Stimulated activated CD8-positive, alpha-beta memory T cell treated with anti-CD3 and anti-CD28 coated beads, Interleukin-2, amount 100 ng/mL, for 1 hour (primary cell): ENCODE data around the gene RAPSN.

Source experiments
- DNase-seq, 2 donors: peaks; one replicate each; pipeline ENCODE4 v3.0.0-alpha.2; 2020; ENCODE audit warnings: low read depth in 2 of 2

RAPSN gene

DNA sequence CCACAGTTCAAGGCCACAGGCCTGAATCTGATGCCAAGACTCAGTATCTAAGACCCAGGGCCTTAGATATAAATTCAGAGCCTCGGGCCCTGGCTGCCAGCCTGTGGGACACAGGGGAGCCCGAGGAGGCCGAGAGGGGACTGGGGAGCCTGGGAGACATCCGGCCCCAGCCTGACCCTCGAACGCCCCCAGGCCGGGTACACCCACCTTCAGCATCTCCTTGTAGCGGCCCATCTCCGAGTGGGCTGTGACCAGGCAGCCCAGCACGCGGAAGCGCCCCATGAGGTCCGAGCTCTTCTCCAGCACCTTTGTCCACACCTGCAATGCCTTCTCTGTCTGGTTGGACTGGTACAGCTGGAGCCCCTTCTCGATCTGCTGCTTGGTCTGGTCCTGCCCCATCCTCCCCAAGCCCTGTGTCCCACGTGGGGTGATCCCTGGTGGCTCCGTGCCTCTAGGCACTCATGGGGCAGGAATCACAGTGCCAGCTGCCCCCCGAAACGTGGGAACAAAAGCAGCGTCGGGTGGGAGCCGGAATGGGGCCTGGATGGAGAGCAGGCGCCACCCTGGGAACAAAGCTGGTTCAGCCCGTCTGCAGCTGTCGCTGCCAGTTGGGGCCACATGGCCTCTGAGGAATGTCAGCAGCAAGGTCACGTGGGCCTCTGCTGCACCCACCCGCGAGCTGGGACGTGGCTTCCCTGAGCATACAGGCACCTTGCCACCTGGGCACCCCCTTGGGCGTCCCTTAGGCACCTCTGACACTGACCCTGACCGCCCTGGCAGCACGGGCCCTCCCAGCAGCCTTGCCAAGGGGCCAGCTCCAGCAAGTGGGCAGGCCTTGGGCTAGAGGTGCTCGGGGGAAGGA is at the start of gene RAPSN:
RAPSN (minus strand) TSS at position 571 of the 862 bp plus-strand sequence; CDS start at position 399, 172 bp downstream.
- DNase-seq: no peak

DNA sequence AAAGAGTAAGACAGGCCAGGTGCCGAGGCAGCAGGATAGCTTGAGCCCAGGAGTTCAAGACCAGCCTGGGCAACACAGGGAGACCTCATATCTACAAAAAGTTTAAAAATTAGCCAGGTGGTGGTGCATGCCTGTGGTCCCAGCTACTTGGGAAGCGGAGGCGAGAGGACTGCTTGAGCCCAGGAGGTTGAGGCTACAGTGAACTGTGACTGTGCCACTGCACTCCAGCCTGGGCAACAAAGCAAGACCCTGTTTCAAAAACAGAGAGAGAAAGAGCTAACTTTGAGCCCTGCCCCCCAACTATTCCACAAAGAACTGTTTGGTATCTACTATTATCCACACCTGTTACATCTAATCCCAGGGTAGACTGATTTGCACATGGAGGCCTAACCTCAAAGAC is 49.2 kb upstream of the RAPSN start:
- DNase-seq: no peak

DNA sequence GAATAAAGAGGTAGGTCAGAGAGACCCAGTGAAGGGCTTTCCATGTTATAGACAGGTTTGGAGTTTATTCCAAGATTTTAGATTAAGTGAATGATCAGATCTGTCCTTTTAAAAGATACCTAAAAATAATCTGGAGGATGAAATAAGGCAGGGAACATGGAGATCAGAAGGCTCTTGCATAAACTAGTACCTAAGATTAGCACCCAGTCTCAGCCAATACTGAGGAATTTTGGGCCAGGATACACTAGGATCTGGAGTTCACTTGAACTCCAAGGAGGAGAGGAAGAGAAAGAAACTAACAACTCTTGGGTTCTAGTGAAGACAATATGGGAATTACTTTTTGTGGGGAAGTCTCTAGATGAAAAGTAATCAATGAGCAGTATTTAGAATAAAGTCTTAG is 47.9 kb upstream of the RAPSN start:
- no peak for DNase-seq

DNA sequence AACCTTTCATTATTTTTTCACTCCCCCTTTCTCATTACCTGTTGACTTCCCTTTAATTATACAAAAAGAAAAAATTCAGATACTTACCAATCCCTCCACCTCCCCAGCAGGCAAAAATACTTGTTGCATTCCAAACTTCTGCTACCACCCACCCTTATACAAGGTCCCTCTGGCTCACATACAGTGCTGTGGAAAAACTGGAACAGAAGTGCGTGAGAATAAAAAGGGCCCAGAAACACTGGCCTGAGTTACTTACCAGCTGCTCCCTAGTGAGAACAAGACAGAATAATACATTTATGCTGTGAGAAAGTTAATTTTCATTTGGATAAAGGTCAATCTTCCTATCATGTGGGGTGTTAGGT is 46.9 kb upstream of the RAPSN start:
- DNase-seq: no peak

DNA sequence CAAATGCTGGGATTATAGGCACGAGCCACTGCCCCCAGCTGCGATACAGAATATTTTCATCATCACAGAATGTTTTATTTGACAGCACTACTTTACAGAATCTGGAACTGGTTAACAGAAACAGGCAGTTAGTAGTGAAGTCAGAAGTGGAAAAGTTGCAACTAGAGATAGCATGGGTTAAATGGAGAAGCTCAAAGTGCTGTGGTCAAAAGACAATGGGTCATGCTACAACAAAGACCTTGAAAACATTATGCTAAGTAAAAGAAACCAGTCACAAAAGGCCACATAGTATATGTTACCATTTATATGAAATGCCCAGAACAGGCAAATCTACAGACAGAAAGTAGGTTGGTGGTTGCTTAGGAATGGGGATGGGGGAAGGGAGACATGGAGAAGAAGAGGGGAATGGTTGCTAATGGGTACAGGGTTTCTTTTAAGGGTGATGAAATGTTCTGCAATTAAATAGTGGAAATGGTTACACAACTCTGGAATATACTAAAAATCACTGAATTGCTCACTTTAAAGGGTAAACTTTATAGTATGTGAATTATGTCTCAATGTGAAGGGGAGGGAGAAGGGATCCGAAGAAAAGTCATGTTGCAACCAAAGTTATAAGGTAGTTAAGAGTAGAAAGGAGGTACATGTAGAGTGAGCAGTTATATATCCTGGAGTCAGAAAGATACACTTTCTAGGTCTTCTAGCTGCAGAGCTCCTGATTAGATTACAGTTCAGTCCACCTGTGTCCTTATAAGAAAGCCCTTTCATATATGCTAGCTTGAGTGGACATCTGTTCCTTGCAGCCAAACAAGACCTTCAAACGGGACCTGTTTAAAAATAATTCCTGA is 46.3 kb upstream of the RAPSN start:
- DNase-seq: no peak

DNA sequence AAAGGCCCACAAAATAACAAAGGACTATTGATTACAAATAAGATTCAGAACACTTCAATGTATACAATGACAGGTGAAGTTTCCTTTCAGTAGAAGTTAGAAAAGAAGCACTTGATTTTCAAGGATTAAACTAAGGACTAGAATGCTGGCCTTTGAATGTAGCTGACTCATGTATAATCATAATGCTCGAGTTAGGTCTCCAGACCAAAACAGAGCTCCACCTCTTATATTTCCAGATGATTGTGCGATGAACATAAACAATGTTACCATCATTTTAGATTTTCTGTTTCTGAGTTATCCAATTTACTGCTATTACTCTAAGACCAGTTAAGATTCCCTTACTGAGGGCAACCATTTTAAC is 40.4 kb upstream of the RAPSN start:
- DNase-seq: no peak

DNA sequence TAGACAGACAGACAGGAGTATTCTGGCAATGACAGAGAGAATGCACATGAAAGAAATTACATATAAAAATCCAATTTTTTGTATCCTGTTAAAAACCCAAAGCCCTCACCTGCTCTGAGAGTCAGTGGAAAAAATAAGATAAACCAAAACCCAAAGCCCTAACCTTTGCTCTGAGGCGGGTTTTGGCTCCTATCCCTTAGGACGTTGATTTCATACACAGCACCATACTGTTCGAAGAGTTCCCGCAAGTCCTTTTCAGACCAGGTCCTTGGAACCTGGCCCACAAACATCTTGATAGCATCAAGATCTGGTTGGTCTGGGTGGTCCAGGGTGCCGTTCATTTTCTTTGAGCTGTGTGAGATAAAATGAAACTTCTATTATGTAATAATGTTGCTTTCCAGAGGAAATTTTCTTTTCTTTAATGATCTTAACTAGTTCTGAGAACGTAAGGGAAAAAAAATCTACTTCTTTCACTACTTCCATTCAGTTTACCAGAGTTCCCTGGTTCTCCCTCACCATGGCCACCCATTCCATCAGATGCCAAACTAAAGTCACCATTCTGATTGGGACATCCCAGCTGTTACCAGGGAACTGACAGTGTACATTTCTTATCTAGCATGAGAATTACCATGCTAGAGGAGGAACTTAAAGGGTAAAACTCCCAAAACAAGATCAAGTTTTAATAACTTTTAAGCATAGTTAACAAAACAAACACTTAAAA is 39.9 kb upstream of the RAPSN start:
- no peak for DNase-seq

DNA sequence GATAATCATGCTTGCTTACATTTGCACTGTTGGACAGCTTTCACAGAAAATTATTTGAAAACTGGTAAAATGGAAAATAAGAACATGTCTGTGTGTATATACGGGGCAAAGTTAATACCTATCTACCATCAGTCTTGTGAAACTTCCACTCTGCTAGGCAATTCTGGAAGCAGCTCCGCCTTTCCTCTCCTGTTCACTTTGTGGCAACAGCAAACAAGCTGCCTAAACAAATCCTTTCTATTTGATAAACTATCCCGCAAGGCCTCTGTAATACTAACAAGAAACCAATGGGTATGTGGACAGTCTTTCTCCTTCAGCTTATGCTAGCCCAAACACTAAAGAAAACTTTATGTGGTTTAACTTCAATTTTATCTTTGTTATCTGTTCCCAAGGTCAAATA is 39.2 kb upstream of the RAPSN start:
- no peak for DNase-seq

DNA sequence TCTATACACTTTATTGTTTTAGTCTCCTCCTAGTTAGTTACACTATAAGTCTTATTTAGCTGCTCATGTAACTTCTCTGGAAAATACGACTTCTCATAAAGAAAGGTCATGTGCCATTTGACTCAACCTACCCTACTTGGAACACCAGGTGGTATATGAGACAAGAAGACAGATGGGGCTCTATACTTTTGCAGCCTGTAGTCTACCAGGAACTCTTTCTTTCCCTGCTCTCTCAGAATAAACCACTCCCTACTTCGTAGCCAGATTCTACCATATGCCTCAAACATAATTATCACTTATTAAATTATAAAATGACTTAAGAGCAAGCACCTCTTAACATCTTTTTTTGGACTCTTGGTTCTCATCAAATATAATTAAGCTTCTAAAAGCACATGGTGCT is 38.5 kb upstream of the RAPSN start:
- no peak for DNase-seq

DNA sequence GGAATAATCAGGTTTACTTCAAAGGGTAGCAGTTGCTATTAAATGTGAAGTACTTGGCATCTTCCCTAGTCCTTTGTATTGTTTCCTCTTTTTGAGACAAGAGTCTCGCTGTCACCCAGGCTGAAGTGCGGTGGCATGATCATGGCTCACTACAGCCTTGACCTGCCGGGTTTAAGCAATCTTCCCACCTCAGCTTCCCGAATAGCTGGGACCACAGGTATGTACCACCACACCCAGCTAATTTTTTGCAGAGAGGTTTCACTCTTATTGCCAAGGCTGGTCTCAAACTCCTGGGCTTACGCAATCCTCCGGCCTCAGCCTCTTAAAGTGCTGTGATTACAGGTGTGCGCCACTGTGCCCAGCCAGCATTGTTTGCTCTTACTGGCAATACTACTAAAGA is 36.2 kb upstream of the RAPSN start:
- no peak for DNase-seq

DNA sequence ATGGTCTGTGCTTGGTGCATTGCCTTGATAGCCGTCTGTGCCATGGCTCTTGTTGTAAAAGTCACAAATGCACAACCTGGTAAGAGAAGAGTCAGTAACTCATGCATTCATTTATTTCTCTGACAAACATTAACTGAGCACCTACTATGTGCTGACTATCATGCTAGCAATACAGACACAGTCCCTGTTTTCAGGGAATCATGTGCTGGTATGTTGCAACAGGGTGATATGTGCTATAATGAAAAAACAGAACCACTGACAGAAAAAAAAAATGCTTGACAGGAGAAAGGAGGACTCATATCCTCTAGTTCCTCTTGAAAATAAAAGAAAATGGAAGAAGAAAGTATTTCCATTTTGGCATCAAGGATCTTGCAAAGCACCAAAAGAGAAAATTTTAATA is 34.5 kb upstream of the RAPSN start:
- DNase-seq: no peak

DNA sequence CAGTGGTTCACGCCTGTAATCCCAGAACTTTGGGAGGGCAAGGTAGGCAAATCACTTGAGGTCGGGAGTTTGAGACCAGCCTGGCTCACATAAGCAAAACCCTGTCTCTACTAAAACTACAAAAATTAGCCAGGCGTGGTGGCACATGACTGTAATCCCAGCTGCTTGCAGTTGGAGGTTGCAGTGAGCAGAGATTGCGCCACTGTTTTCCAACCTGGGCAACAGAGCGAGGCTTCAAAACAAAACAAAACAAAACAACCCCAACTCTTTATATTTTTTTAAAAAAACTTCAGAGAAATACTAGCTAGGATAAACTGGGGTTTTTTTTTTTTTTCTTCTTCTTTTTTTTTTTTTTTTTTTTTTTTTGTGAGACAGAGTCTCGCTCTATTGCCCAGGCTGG is 31.8 kb upstream of the RAPSN start:
- DNase-seq: no peak

DNA sequence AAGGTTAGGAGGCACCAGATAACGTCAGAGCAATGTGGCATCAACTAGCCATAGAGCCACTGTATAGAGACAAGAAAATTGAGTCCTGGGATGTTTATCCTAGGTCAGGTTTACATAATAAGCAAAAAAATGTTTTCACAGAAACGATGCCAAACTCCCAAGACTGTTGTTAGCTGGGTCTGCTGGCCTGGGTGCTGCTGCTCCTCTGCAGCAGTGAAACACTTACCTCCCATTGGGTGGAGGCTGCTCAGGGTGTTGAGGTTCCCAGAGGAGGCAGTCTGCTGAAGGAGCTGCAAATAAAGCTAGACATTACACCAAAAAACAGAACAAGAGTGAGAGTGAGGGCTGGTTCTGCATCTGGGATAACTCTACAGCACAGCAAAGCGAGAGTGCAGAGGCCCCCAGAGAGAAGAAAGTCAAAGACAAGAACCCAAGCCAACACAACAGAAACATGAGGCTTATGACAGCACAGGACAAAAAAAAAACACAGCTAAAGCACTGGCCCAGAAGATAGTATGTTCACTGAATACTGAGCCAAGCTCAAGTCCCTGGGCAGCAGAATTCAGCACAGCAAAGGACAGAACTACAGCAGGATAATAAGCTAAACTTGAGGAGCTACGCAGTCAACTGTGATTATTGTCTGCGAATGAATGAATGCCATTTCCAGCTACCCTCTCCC is 29.9 kb upstream of the RAPSN start:
- DNase-seq: no peak

DNA sequence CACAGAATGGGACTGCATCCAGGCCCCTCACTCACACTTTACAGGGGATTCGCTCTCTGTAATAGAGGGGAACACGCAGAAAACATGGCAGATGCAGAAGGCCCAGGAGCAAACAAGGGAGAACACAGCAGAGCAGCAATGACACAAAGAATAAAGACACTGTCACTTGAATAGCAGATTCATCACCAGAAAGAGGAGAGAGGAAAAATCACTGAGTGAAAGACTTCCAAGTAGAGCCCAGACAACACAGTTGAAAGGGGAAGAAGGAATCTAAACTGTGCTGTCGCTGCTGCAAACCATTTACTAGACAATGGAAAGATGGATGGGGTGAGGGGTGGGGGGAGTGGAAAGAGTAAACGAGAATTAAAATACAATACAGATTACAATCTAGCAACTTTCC is 28.8 kb upstream of the RAPSN start:
- DNase-seq: no peak

DNA sequence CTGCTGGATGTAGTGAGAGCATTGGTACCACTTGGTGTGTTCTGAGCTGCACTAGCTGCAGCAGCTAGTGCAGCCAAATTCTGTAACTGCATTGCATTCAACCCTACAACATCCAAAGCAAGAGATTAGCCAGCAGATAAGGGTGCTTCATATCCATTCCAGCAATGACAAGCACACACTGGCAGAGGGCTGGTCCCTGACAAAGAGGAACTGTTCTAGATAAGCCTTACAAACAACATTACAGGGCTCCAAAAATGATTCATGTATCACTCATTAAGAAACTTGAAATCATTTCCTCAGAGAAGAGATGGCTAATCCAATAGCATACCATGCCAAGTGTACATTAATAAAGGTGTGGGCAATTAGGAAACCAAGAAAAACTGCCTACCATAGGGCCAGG is 28.4 kb upstream of the RAPSN start:
- no peak for DNase-seq

DNA sequence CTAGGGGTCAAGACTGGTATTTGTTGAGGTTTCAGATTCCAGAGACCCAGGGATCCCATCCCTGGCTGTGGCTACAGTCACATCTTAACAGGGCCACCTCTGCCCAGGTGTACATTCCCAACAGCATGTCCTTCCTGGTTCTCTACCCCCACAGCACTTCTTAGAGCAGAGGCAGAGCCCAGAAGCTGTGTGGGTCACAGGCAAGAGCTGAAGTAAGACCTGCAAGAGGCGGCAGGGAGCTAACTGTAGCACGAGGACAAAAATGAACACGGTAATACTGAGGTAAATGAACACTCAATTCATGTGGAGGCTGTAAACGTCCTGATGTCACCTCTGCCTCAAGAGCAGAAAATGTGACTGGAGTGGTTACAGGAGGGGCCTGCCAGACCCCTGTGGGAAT is 21.7 kb upstream of the RAPSN start:
- DNase-seq: no peak

DNA sequence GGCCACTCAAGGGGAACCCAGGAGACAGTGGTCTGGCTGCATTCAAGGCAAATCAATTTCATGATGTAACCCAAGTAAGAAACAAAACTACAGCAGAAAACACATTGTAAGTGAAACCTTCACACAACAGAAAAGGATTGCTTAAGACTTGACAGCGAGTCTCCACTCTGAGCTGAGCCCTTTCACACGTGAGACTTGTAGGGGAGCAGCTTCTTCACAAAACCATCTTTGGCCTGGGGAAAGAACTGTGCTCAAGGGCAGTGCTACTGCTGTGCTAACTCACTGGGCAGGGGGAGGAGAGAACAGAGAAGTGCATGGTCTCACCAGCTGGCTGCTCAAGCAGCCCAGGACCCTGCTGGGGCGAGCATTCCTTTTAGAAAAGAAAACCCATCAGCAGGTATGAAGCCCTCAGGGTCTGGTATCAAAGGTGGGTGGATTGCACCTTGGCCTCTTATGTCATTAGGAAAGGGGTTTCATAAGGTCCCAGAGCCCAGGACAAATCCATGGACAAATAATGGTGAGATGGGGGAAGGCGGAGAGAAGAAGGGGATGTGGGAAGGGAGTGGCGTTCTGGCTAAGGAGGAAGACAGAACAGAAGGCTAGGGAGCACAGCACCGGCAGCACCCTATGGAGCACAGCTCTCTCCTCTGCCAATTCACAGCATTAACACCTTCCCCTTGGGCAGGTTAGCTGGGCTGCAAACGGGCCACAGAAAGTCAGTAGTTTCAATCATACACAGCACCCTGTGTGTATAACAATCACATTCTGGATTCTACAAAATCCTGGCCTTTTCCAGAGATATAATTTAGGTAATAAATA is 20.6 kb upstream of the RAPSN start:
- DNase-seq: no peak

DNA sequence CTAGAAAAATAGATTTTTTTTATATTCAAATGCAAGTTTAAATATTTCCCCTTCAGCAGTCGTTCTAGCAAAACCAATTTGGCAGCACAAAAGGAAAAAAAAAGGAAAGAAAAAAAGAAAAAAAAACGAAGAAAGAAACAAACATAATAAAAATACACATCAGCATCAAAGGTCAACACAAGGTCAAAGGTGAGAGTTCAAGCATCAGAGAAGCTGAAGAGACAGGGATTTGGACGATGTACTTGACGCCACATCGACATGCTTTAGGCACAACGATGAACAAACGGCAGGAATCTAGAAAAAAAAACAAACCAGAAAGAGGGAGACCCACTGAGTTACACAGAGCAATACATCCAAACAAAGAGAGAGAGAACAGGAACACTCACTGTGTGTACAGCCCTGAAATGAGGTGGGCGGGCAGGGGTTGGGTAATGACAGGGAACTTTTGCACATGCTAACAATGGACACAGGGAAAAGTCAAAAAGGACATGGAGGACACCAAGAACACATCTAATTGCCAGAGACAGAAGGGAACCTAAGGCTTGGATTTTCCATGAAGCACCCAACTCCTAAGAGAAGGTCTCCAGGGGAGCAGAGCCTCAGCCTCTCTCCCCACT is 19.8 kb upstream of the RAPSN start:
- no peak for DNase-seq

DNA sequence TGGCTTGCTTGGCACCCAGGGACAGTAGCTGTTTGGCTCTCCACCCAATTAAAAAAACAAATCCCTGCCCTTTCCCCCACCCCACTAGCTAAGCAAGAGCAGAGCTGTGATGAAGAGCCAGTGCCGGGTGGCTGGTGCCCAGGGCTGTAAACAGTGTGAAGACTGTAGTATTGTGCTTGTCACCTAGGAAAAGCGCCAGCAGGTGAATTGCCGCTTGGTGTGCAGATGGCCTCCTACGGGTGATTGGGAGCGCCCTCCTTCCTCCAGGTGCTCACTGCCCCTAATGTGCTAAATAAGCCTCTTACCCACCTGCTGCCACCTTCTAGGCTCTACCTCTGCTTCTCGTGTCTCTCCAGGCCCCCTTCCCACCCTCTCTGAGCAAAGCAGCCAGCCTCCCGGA is 18.4 kb upstream of the RAPSN start:
- DNase-seq: no peak

DNA sequence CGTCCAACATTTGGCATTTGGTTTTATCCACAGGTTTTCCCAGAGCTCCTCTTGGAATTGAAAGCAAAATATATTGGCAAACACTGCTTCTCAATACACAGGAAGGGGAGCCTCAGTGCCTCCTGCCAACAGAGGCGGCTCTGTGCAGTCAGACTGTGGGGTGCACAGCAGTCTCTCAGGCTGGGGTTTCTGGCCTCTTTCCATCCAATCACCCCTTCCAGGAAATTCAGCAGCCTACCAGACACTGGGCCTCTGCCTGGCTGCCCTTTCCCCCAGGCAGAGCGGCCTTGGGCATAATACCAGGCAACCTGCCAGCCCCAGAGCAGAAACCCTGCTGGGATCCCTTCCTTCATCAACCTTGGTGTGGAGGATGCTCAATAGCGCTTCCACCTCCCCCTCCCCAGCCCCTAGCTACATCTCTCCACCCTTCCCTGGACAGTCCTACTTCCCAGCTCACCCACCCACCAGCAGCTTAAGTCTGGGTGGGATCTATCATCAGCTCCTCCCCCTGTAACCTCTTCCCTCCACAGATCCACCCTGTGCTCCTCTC is 17.8 kb upstream of the RAPSN start:
- DNase-seq: no peak
